ENCODE data around the gene MFSD12.
"Not testable (repeated sequence)": the region's sequence is repeated elsewhere in the genome, so short reads cannot be mapped to it uniquely, and the experiment has no call there.

MFSD12 gene

GRCh38 chr19:3511506-3512251 lies 45.7 kb downstream of the MFSD12 start:
- no peak for TF ChIP-seq POLR2A (IDR thresholded peaks at IDR 0.05; ENCODE audit: low read depth, low read length)
- FAIRE-seq (no peak), DNase-seq (ENCODE audit: insufficient read length, low spot score) (no peak)

DNA sequence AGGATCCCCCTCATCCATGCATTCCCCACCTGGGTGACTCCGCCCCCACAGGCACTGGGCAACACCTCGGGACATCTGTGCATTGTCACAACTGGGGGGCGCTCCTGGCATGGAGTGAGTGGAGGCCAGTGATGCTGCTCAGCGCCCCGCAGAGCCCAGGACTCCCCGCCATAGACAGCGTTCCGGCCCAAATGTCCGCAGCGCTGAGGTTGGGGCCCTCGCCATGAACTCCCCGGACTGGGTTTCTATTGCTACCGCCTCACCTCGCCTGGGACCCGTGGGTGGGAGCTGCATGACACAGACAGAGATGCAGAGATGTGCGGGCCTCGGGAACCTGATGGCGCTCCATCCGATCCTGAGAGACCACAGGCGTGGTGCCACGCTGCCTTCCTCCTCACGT lies 46.7 kb downstream of the MFSD12 start:
- no peak for FAIRE-seq
- no peak for TF ChIP-seq POLR2A (IDR thresholded peaks at IDR 0.05; ENCODE audit: low read depth, low read length)
- DNase-seq (ENCODE audit: insufficient read length, low spot score) = no peak

GRCh38 chr19:3509566-3509989 lies 47.8 kb downstream of the MFSD12 start:
- FAIRE-seq (peak; percentile 69), DNase-seq (ENCODE audit: insufficient read length, low spot score) (peak; percentile 91)
- no peak for TF ChIP-seq POLR2A (IDR thresholded peaks at IDR 0.05; ENCODE audit: low read depth, low read length)

DNA sequence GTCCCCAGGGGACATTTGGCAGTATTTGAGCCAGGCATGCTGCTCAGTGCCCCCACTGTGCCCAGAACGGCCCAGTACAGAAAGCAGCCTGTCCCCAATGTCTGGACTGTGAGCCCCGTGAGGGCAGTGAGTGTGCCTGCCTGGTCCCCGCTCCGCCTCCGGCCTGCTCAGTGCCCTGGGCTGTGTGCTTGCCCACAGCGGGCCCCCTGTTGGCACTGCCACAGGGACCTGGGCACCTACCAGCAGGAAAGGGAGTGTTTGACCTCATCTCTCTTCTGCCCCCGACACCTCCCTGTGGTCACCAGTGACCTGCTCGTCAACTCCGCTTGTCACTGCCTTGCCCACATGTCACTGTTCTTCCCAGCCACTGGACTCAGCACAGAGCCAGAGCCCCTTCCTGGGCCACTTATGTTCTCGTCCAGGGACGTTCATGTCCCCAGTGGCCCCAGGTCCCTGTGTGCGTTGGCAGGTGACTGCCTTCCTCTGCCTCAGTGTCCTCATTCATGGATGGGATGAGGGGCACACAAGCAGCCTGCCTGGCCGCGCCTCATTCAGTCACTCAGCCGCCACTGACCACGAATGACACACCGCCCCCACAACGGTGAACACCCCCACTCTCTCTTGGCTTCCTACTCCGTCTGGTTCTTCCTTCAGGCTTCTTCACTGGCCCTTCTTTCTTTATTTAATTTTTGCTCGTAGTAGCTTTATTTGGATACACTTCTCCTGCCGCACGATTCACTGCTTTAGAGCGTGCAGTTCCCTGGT lies 48.4 kb downstream of the MFSD12 start:
- DNase-seq (ENCODE audit: insufficient read length, low spot score) (no peak), FAIRE-seq (no peak)
- no peak for TF ChIP-seq POLR2A (IDR thresholded peaks at IDR 0.05; ENCODE audit: low read depth, low read length)

GRCh38 chr19:3508121-3508661 lies 49.2 kb downstream of the MFSD12 start:
- DNase-seq (ENCODE audit: insufficient read length, low spot score); FAIRE-seq: not testable (repeated sequence)

DNA sequence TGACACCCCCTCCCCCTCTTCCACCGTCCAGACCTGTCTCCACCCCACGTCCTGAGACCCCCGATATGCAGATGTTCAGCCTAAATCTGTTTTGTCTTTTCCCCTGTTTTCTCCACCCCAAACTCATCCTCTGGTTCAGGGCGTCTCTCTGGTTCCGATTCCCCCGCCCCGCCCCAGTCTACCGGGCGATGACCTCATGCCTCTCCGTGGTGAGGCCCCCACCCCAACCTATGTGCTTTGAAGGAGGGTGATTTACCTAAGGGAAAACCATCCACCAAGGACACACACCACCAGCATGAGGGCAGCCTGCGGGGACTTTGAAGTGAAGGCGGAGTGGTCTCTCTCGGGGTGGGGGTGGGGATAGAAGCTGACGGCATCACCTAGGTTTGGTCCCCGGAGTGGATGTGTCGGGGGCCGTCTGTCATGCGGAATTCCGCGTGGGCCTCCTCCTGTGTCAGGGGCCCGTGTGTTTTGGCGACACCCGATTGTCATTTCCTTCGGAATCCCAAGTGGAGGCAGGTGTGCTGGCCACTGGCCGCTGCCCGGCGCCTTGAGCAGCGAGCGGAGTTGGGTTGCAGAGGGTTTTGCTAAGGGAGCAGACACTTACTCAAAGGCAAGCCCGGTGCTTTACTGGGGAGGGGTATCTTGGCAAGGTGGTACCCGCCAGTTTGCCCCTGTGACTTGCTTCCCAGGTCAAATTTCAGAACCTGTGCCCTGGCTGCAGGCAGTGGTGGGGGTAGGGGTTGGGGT lies 49.8 kb downstream of the MFSD12 start:
- TF ChIP-seq POLR2A (IDR thresholded peaks at IDR 0.05; ENCODE audit: low read depth, low read length) = no peak
- no peak for FAIRE-seq

DNA sequence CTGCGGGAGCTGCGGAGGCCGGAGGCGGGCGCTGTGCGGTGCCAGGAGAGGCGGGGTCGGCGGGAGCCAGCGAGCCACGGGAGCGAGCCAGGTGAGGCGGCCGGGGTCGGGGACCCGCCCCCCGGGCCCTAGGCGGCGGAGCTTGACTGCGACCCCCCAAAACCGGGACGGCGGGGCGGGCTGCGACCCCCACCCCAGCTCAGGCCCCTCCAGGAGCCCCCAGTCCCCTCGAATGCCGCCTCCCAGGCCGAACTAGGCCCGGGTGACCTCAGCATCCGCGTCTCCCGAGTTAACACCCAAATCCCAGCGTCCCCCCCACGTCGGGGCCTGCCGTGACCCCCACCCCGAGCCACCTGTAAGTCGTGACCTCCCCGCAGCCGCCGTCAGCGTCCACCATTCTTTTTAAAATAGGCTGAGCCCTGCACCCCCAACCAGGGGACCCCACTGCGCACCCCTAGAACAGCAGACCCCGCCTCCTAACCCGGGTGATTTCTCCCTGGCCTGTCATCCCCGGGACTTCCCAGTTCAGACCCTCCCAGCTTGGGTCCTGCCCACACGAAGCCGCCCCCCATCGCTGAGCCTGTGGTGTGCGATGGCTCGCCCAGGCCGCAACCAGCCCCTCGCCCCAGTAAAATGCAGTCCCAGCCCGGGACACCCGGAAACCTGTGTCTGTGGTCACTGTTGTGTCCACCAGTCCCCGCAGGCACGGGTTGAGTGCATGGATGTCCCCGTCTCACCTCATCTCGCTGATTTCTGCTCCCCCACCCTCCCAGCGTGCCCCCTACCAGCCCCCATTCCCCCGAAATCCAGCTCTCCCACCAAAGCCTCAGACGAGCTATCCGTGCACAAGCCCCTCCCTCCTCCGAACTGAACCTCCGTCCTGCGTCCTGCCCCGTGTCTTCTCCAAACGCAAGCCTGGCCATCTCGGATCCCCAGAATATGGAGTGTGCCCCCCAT lies 50.7 kb downstream of the MFSD12 start:
- FAIRE-seq (no peak), DNase-seq (ENCODE audit: insufficient read length, low spot score) (peak; percentile 45)
- TF ChIP-seq POLR2A (IDR thresholded peaks at IDR 0.05; ENCODE audit: low read depth, low read length) = no peak; the same call in 1 of the 2 replicates

More for the DNA sequence above, 49.8 kb downstream of the MFSD12 start:
- DNase-seq (ENCODE audit: insufficient read length, low spot score) = no peak

GRCh38 chr19:3505598-3506383 lies 51.6 kb downstream of the MFSD12 start, which contains the start of gene FZR1:
Gene FZR1 (plus strand): TSS chr19:3506311. CDS start chr19:3522990, 16,679 bp downstream.
- DNase-seq (ENCODE audit: insufficient read length, low spot score) (peak; percentile 96), FAIRE-seq (no peak)
- TF ChIP-seq POLR2A (IDR thresholded peaks at IDR 0.05; ENCODE audit: low read depth, low read length) = peak; percentile 46; the same call in 1 of the 2 replicates

DNA sequence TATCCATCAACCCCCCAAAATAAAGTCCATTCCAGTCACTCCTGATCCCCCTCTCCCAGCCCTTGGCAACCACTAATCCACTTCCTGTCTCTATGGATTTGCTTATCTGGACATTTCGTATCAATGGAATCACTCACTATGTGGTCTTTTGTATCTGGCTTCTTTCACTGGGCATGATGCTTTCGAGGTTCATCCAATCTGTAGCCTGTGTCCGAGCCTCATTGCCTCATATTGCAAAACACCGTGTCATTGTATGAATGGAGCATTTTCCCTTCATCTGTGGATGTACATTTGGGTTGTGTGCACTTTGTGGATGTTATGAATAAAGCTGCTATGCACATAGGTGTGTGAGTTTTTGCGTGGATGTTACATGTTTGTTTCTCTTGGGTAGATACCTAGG lies 52.7 kb downstream of the MFSD12 start:
- DNase-seq (ENCODE audit: insufficient read length, low spot score) = no peak
- no peak for FAIRE-seq

DNA sequence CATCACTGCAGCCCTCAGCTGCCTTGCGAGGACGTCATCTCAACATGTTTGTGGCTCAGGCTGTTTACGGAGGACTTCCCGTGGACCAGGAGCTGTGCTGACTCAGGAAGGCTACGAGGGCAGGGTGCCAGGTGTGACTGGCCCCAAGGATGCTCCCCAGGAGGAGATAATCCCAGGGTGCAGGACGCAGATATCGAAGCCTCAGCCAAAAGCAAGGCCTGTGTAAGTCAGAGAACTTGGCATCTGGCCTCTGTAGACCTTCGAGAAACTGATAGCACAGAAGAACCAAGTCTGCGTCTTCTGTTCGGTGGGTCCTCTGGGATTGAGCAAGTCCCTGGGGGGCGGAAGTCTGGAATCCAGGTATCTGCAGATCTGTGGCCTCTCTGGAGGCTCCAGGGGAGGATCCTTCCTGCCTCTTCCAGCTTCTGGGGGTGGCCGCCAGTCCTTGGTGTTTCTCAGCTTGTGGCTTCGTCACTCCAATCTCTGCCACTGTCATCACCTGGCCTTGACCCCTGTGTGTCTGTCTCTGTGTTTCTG lies 54.3 kb downstream of the MFSD12 start:
- DNase-seq (ENCODE audit: insufficient read length, low spot score) = no peak
- no peak for TF ChIP-seq POLR2A (IDR thresholded peaks at IDR 0.05; ENCODE audit: low read depth, low read length)
- no peak for FAIRE-seq

More for the DNA sequence above, 52.7 kb downstream of the MFSD12 start:
- TF ChIP-seq POLR2A (IDR thresholded peaks at IDR 0.05; ENCODE audit: low read depth, low read length) = no peak

GRCh38 chr19:3501780-3502179 lies 55.6 kb downstream of the MFSD12 start:
- no peak for TF ChIP-seq POLR2A (IDR thresholded peaks at IDR 0.05; ENCODE audit: low read depth, low read length)
- DNase-seq (ENCODE audit: insufficient read length, low spot score) (no peak), FAIRE-seq (no peak)
